Measurements from ENCODE around the gene XBP1. TPM values are rescaled to one million over a fixed set of nuclear protein-coding genes. Genes with fewer than 3 reads are reported as not detected.

XBP1 gene
- total RNA-seq, 4 donors from 2014 or later, result 65.6 to 113 (median 111) TPM

GRCh38 chr22:28817919-28818859 is 17.8 kb upstream of the XBP1 start:
- 85 to 90% methylated on average over 14 of the region's 14 CpGs for WGBS, 2 donors
- Histone ChIP-seq H3K9me3 (no peaks in the 10 kb centered on the region), H3K4me3 (no peak overlapping the region), H3K27ac (peak overlapping the region in 2 of 4 donors; percentile 9 to 46), H3K36me3 (peaks cover 0 to 21% (median 0%) of the 10 kb centered on the region in 3 donors), H3K4me1 (peaks cover 0 to 19% (median 2%) of the 10 kb centered on the region in 4 donors), H3K27me3 (no peaks in the 10 kb centered on the region)
- DNase-seq (ENCODE audit: low spot score in 2 of 2), result no peak
- no peak for TF ChIP-seq CTCF (IDR thresholded peaks at IDR 0.05)
- TF ChIP-seq EP300 (IDR thresholded peaks at IDR 0.05), result peak in 1 of 2 donors; percentile 7
- TF ChIP-seq POLR2A (IDR thresholded peaks at IDR 0.05), result no peak

GRCh38 chr22:28817064-28817463 is 16.7 kb upstream of the XBP1 start:
- peaks cover 0 to 9% (median 0%) of the 10 kb centered on the region in 3 donors for H3K36me3 ChIP-seq
- H3K27ac ChIP-seq, result no peak overlapping the region
- no peaks in the 10 kb centered on the region for H3K27me3 ChIP-seq
- no peak overlapping the region for H3K4me3 ChIP-seq
- TF ChIP-seq POLR2A (IDR thresholded peaks at IDR 0.05) (no peak), CTCF (IDR thresholded peaks at IDR 0.05) (no peak), EP300 (IDR thresholded peaks at IDR 0.05) (no peak)
- WGBS, 2 donors, result 94 to 95% methylated on average over 2 of the region's 2 CpGs
- peaks cover 0 to 30% (median 10%) of the 10 kb centered on the region in 4 donors for H3K4me1 ChIP-seq
- no peak for DNase-seq (ENCODE audit: low spot score in 2 of 2)
- no peaks in the 10 kb centered on the region for H3K9me3 ChIP-seq

GRCh38 chr22:28815729-28816128 is 15.4 kb upstream of the XBP1 start:
- TF ChIP-seq EP300 (IDR thresholded peaks at IDR 0.05) (no peak), CTCF (IDR thresholded peaks at IDR 0.05) (no peak), POLR2A (IDR thresholded peaks at IDR 0.05) (no peak)
- H3K27ac ChIP-seq, result no peak overlapping the region

GRCh38 chr22:28815111-28815510 is 14.7 kb upstream of the XBP1 start:
- WGBS, 2 donors, result 54 to 73% methylated on average over 6 of the region's 6 CpGs
- TF ChIP-seq CTCF (IDR thresholded peaks at IDR 0.05), result no peak
- no peak for TF ChIP-seq EP300 (IDR thresholded peaks at IDR 0.05)
- TF ChIP-seq POLR2A (IDR thresholded peaks at IDR 0.05), result no peak
- Histone ChIP-seq H3K36me3 (peaks cover 0 to 3% (median 0%) of the 10 kb centered on the region in 3 donors), H3K27ac (no peak overlapping the region), H3K27me3 (no peaks in the 10 kb centered on the region), H3K4me1 (peaks cover 0 to 41% (median 13%) of the 10 kb centered on the region in 4 donors), H3K4me3 (no peak overlapping the region), H3K9me3 (no peaks in the 10 kb centered on the region)
- no peak for DNase-seq (ENCODE audit: low spot score in 2 of 2)

More at GRCh38 chr22:28815729-28816128, 15.4 kb upstream of the XBP1 start:
- H3K9me3 ChIP-seq, result no peaks in the 10 kb centered on the region
- H3K27me3 ChIP-seq, result no peaks in the 10 kb centered on the region
- no peak overlapping the region for H3K4me3 ChIP-seq
- H3K36me3 ChIP-seq, result peaks cover 0 to 3% (median 0%) of the 10 kb centered on the region in 3 donors
- WGBS, 2 donors, result 87 to 90% methylated on average over 6 of the region's 6 CpGs
- DNase-seq (ENCODE audit: low spot score in 2 of 2), result no peak
- peaks cover 0 to 41% (median 13%) of the 10 kb centered on the region in 4 donors for H3K4me1 ChIP-seq

Measured in tibial nerve (tissue), 4 donors.